ENCODE data around the gene MMP24. TPM values are rescaled to one million over a fixed set of nuclear protein-coding genes. Genes with fewer than 3 reads are reported as not detected.

Gene MMP24
- total and polyA plus RNA-seq, 2 donors (not counting 1 experiment from before 2014, with no cell fraction given): 0.17 to 0.49 TPM

DNA sequence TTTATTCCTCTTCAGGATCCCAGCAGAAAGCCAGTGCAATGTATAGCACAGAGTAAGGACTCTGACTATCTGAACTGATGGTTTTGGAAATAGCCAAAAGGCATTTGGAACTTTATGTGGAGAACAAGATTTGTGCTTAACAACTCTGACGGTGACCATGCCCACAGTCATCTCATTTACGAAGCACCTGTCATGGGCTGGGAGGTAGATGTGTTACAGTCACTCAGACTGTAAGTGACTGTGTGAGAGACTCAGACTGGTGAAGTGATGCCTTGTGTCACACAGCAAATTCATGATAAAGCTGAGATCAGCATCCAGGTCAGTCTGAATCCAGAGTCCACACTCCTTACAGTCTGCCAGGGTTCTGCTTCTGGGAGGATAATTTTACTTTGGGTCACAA, 89.6 kb downstream of the MMP24 start:
- peaks cover 58% of the 10 kb centered on the region for H3K4me1 ChIP-seq (ENCODE audit: control insufficient read depth, extremely low read depth, insufficient read depth, low read length)
- no peaks in the 10 kb centered on the region for H3K36me3 ChIP-seq (ENCODE audit: control insufficient read depth, insufficient read depth, low read length)
- H3K9ac ChIP-seq (ENCODE audit: insufficient read depth, low read length): no peak overlapping the region
- no peak overlapping the region for H2AFZ ChIP-seq (ENCODE audit: low read length)
- H3K9me3 ChIP-seq (ENCODE audit: control insufficient read depth, insufficient read depth, low read depth, low read length): no peaks in the 10 kb centered on the region
- DNase-seq (ENCODE audit: low read depth in 2 of 2): no peak
- no peak overlapping the region for H3K4me3 ChIP-seq (replicated peaks in 1 of 4; ENCODE audit: control extremely low read depth in 1 of 4, insufficient read depth in 1 of 4, low read depth in 3 of 4, low read length in 4 of 4)
- no peak overlapping the region for H3K4me2 ChIP-seq (ENCODE audit: extremely low read depth, insufficient read depth, low read length)
- no peaks in the 10 kb centered on the region for H4K20me1 ChIP-seq (ENCODE audit: control insufficient read depth, extremely low read depth, insufficient read depth, low read length)
- H3K27me3 ChIP-seq (ENCODE audit: control insufficient read depth, insufficient read depth, low read length): no peaks in the 10 kb centered on the region
- TF ChIP-seq, protein P1, sequence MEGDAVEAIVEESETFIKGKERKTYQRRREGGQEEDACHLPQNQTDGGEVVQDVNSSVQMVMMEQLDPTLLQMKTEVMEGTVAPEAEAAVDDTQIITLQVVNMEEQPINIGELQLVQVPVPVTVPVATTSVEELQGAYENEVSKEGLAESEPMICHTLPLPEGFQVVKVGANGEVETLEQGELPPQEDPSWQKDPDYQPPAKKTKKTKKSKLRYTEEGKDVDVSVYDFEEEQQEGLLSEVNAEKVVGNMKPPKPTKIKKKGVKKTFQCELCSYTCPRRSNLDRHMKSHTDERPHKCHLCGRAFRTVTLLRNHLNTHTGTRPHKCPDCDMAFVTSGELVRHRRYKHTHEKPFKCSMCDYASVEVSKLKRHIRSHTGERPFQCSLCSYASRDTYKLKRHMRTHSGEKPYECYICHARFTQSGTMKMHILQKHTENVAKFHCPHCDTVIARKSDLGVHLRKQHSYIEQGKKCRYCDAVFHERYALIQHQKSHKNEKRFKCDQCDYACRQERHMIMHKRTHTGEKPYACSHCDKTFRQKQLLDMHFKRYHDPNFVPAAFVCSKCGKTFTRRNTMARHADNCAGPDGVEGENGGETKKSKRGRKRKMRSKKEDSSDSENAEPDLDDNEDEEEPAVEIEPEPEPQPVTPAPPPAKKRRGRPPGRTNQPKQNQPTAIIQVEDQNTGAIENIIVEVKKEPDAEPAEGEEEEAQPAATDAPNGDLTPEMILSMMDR (conservative IDR thresholded peaks at IDR 0.05 in 1 of 2, IDR thresholded peaks at IDR 0.05 in 1 of 2; ENCODE audit: low read depth in 1 of 2, low read length in 2 of 2): no peak
- TF ChIP-seq EZH2 (IDR thresholded peaks at IDR 0.05; ENCODE audit: low read length, missing control alignments): no peak
- H3K27ac ChIP-seq (ENCODE audit: insufficient read depth, low read length): peak overlapping the region; percentile 9
- H3K79me2 ChIP-seq (ENCODE audit: control insufficient read depth, insufficient read depth, low read length): no peaks in the 10 kb centered on the region

DNA sequence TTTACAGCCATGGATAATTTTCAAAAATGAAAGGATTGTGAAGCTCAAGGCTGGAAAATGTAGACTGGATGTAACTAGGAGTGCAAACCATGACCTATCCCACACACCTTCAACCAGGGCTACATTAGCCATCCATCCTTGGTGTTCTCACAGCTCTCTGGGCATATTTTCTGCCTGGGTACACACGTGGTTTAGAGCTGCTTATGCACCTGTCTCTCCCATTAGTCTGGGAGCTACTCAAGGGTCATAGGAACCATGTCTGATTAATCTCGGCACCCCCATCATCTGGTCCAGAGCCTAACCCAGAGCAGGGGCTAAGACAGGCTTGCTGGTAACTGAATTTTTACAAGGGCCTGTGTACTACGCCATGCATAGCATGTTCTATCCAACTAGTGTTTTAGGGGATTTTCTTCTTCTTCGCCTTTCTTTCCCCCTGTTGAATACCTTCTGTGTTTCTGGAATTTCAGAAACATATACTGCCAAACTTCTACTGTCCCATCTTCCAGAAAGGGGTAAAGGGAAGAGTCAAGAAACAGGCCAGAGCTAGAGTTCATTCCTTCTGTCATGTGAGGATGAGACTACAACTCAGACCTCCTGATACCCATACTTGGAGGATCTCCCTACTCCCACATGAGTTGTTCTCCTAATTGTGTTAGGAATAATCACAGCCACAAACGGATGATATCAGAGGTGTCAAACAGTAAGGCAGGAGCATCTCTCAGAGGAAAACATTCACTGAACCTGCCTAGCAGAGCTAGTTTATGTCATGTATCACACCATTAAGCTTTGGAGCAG, 91.1 kb downstream of the MMP24 start:
- Histone ChIP-seq H3K4me2 (ENCODE audit: extremely low read depth, insufficient read depth, low read length) (no peak overlapping the region), H3K4me1 (ENCODE audit: control insufficient read depth, extremely low read depth, insufficient read depth, low read length) (peaks cover 47% of the 10 kb centered on the region), H3K36me3 (ENCODE audit: control insufficient read depth, insufficient read depth, low read length) (no peaks in the 10 kb centered on the region), H3K4me3 (replicated peaks in 1 of 4; ENCODE audit: control extremely low read depth in 1 of 4, insufficient read depth in 1 of 4, low read depth in 3 of 4, low read length in 4 of 4) (no peak overlapping the region), H3K27ac (ENCODE audit: insufficient read depth, low read length) (peak overlapping the region; percentile 79), H3K79me2 (ENCODE audit: control insufficient read depth, insufficient read depth, low read length) (no peaks in the 10 kb centered on the region), H3K9me3 (ENCODE audit: control insufficient read depth, insufficient read depth, low read depth, low read length) (no peaks in the 10 kb centered on the region), H3K9ac (ENCODE audit: insufficient read depth, low read length) (no peak overlapping the region), H2AFZ (ENCODE audit: low read length) (no peak overlapping the region), H3K27me3 (ENCODE audit: control insufficient read depth, insufficient read depth, low read length) (no peaks in the 10 kb centered on the region), H4K20me1 (ENCODE audit: control insufficient read depth, extremely low read depth, insufficient read depth, low read length) (no peaks in the 10 kb centered on the region)
- DNase-seq (ENCODE audit: low read depth in 2 of 2): peak in 1 of 2 donors; percentile 40
- no peak for TF ChIP-seq EZH2 (IDR thresholded peaks at IDR 0.05; ENCODE audit: low read length, missing control alignments)
- TF ChIP-seq, protein P1 (conservative IDR thresholded peaks at IDR 0.05 in 1 of 2, IDR thresholded peaks at IDR 0.05 in 1 of 2; ENCODE audit: low read depth in 1 of 2, low read length in 2 of 2): no peak

DNA sequence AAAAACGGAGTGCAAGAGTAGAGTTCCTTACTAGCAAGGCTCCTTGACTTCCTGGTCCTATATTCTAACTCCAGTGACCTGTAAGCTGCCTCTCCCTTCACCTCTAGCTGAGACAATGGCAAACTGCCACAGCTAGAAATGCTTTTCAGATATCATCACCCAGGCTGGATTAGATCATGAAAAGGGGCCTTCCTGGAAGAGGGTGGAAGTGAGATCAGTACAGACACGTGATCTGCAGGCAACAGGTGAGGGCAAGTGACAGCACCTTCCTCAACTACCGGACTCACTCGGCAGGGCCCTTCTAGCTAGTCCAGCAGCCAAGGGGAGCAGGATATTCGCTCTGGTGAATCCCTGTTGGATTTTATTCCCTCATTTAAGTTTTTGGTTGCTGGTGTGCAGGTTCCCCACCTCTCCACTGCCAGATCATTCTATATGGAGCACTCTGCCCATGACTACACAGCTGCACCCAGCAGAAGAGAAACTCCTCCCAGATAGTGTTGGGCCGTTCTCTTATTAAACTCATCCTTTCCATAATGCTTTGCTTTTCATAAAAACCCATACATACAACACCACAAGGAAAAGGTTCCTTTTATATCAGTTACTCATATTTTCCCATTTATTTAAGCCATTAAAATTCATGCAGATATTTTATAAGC, 92.1 kb downstream of the MMP24 start:
- TF ChIP-seq, protein P1 (conservative IDR thresholded peaks at IDR 0.05 in 1 of 2, IDR thresholded peaks at IDR 0.05 in 1 of 2; ENCODE audit: low read depth in 1 of 2, low read length in 2 of 2): no peak
- no peak for TF ChIP-seq EZH2 (IDR thresholded peaks at IDR 0.05; ENCODE audit: low read length, missing control alignments)
- H3K9me3 ChIP-seq (ENCODE audit: control insufficient read depth, insufficient read depth, low read depth, low read length): no peaks in the 10 kb centered on the region
- H3K4me2 ChIP-seq (ENCODE audit: extremely low read depth, insufficient read depth, low read length): peak overlapping the region; percentile 52
- no peak overlapping the region for H2AFZ ChIP-seq (ENCODE audit: low read length)
- DNase-seq (ENCODE audit: low read depth in 2 of 2): peak; percentile 77 to 93
- no peaks in the 10 kb centered on the region for H3K36me3 ChIP-seq (ENCODE audit: control insufficient read depth, insufficient read depth, low read length)
- no peaks in the 10 kb centered on the region for H4K20me1 ChIP-seq (ENCODE audit: control insufficient read depth, extremely low read depth, insufficient read depth, low read length)
- no peak overlapping the region for H3K9ac ChIP-seq (ENCODE audit: insufficient read depth, low read length)
- H3K27me3 ChIP-seq (ENCODE audit: control insufficient read depth, insufficient read depth, low read length): no peaks in the 10 kb centered on the region
- no peak overlapping the region for H3K4me3 ChIP-seq (replicated peaks in 1 of 4; ENCODE audit: control extremely low read depth in 1 of 4, insufficient read depth in 1 of 4, low read depth in 3 of 4, low read length in 4 of 4)
- peaks cover 47% of the 10 kb centered on the region for H3K4me1 ChIP-seq (ENCODE audit: control insufficient read depth, extremely low read depth, insufficient read depth, low read length)
- peak overlapping the region; percentile 79 for H3K27ac ChIP-seq (ENCODE audit: insufficient read depth, low read length)
- no peaks in the 10 kb centered on the region for H3K79me2 ChIP-seq (ENCODE audit: control insufficient read depth, insufficient read depth, low read length)

All from fibroblast of lung (primary cell).